Measurements from ENCODE around the gene DCAF15.

The DCAF15 gene

GRCh38 chr19:13930402-13930801 lies 21.9 kb upstream of the DCAF15 start:
- Histone ChIP-seq H3K4me1 (ENCODE audit: control insufficient read depth, insufficient read depth, low read length, poor library complexity, severe bottlenecking) (no peaks in the 10 kb centered on the region), H3K27ac (ENCODE audit: insufficient read depth, low read length, poor library complexity, severe bottlenecking) (no peak overlapping the region), H3K4me3 (ENCODE audit: insufficient read depth, low read depth, low read length, poor library complexity, severe bottlenecking) (no peak overlapping the region), H3K36me3 (ENCODE audit: control insufficient read depth, insufficient read depth, low read length) (peaks cover 10% of the 10 kb centered on the region), H3K27me3 (replicated peaks; ENCODE audit: control insufficient read depth, insufficient read depth, low read length, poor library complexity, severe bottlenecking) (no peaks in the 10 kb centered on the region), H3K9me3 (ENCODE audit: control insufficient read depth, low read length) (no peaks in the 10 kb centered on the region)
- DNase-seq = no peak

- H3K27me3 ChIP-seq (replicated peaks; ENCODE audit: control insufficient read depth, insufficient read depth, low read length, poor library complexity, severe bottlenecking) = no peaks in the 10 kb centered on the region
- DNase-seq = no peak
- H3K27ac ChIP-seq (ENCODE audit: insufficient read depth, low read length, poor library complexity, severe bottlenecking) = no peak overlapping the region
- H3K4me1 ChIP-seq (ENCODE audit: control insufficient read depth, insufficient read depth, low read length, poor library complexity, severe bottlenecking) = no peaks in the 10 kb centered on the region
- H3K36me3 ChIP-seq (ENCODE audit: control insufficient read depth, insufficient read depth, low read length) = peaks cover 6% of the 10 kb centered on the region
- H3K4me3 ChIP-seq (ENCODE audit: insufficient read depth, low read depth, low read length, poor library complexity, severe bottlenecking) = no peak overlapping the region
- no peaks in the 10 kb centered on the region for H3K9me3 ChIP-seq (ENCODE audit: control insufficient read depth, low read length)
Observed at GRCh38 chr19:13931391-13932148, 20.7 kb upstream of the DCAF15 start.

DNA sequence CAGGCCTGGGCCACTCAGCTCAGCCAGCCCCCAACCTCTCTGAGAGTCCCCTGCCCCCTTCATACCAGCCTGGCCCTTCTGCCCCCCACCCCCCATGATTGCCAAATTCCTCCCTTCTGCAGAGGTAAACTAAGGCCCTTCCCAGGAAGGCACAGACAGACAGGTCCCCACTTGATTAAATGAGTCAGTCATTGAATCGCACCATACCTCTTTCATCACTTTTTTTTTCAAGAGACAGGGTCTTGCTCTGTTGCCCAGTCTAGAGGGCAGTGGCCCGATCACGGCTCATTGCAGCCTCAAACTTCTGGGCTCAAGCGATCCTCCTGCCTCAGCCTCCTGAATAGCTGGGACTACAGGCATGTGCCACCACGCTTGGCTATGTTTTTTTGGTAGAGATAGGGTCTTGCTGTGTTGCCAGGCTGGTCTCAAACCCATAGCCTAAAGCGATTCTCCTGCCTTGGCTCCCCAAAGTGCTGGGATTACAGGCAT lies 20.1 kb upstream of the DCAF15 start:
- Histone ChIP-seq H3K27ac (ENCODE audit: insufficient read depth, low read length, poor library complexity, severe bottlenecking) (no peak overlapping the region), H3K4me1 (ENCODE audit: control insufficient read depth, insufficient read depth, low read length, poor library complexity, severe bottlenecking) (no peaks in the 10 kb centered on the region), H3K27me3 (replicated peaks; ENCODE audit: control insufficient read depth, insufficient read depth, low read length, poor library complexity, severe bottlenecking) (no peaks in the 10 kb centered on the region), H3K36me3 (ENCODE audit: control insufficient read depth, insufficient read depth, low read length) (peaks cover 6% of the 10 kb centered on the region), H3K9me3 (ENCODE audit: control insufficient read depth, low read length) (no peaks in the 10 kb centered on the region), H3K4me3 (ENCODE audit: insufficient read depth, low read depth, low read length, poor library complexity, severe bottlenecking) (no peak overlapping the region)
- DNase-seq = no peak

- no peaks in the 10 kb centered on the region for H3K27me3 ChIP-seq (replicated peaks; ENCODE audit: control insufficient read depth, insufficient read depth, low read length, poor library complexity, severe bottlenecking)
- H3K27ac ChIP-seq (ENCODE audit: insufficient read depth, low read length, poor library complexity, severe bottlenecking) = no peak overlapping the region
- H3K36me3 ChIP-seq (ENCODE audit: control insufficient read depth, insufficient read depth, low read length) = peaks cover 5% of the 10 kb centered on the region
- no peak overlapping the region for H3K4me3 ChIP-seq (ENCODE audit: insufficient read depth, low read depth, low read length, poor library complexity, severe bottlenecking)
- no peaks in the 10 kb centered on the region for H3K9me3 ChIP-seq (ENCODE audit: control insufficient read depth, low read length)
- no peak for DNase-seq
- H3K4me1 ChIP-seq (ENCODE audit: control insufficient read depth, insufficient read depth, low read length, poor library complexity, severe bottlenecking) = no peaks in the 10 kb centered on the region
Observed at GRCh38 chr19:13932911-13933393, 19.4 kb upstream of the DCAF15 start.

- Histone ChIP-seq H3K4me1 (ENCODE audit: control insufficient read depth, insufficient read depth, low read length, poor library complexity, severe bottlenecking) (no peaks in the 10 kb centered on the region), H3K36me3 (ENCODE audit: control insufficient read depth, insufficient read depth, low read length) (no peaks in the 10 kb centered on the region), H3K4me3 (ENCODE audit: insufficient read depth, low read depth, low read length, poor library complexity, severe bottlenecking) (no peak overlapping the region), H3K9me3 (ENCODE audit: control insufficient read depth, low read length) (no peaks in the 10 kb centered on the region), H3K27ac (ENCODE audit: insufficient read depth, low read length, poor library complexity, severe bottlenecking) (no peak overlapping the region), H3K27me3 (replicated peaks; ENCODE audit: control insufficient read depth, insufficient read depth, low read length, poor library complexity, severe bottlenecking) (no peaks in the 10 kb centered on the region)
- no peak for DNase-seq
Observed at GRCh38 chr19:13934785-13935109, 17.6 kb upstream of the DCAF15 start.

DNA sequence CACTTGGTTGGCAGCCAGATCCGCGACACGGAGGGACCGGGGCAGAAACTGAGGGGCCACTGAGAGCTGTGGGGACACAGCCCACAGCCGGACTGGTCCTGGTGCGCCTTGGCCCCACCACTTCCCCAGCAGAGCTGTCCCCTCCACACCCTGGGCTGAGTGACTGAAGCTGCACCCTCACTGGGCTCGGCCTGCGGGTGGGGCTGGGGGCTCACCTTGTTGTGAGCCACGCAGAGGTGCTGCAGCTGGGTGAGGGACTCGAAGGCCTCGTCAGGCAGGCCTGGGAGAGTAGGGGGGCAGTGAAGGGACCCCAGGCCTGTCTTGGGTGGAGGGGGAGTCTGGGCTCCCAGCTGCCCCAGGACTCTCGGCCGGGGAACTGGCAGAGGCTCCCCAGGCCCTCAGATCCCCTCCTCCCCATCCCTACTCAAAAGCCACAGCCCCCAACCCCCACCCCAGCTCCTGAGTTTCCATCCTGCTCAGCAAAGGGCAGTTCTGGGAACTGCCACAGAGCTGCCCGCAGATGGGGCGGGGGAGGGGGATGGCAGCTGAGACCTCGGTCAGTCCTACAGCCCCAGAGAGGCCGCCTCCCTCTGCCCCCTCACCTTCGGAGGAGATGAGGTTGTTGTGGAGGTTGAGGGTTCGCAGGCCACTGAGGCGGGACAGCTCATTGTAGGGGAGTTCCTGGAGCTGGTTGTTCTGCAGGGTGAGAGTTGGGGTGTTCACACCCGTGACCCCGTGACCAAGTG lies 16.4 kb upstream of the DCAF15 start:
- DNase-seq = no peak
- H3K27me3 ChIP-seq (replicated peaks; ENCODE audit: control insufficient read depth, insufficient read depth, low read length, poor library complexity, severe bottlenecking) = no peaks in the 10 kb centered on the region
- no peak overlapping the region for H3K27ac ChIP-seq (ENCODE audit: insufficient read depth, low read length, poor library complexity, severe bottlenecking)
- no peaks in the 10 kb centered on the region for H3K36me3 ChIP-seq (ENCODE audit: control insufficient read depth, insufficient read depth, low read length)
- no peaks in the 10 kb centered on the region for H3K9me3 ChIP-seq (ENCODE audit: control insufficient read depth, low read length)
- no peak overlapping the region for H3K4me3 ChIP-seq (ENCODE audit: insufficient read depth, low read depth, low read length, poor library complexity, severe bottlenecking)
- no peaks in the 10 kb centered on the region for H3K4me1 ChIP-seq (ENCODE audit: control insufficient read depth, insufficient read depth, low read length, poor library complexity, severe bottlenecking)

DNA sequence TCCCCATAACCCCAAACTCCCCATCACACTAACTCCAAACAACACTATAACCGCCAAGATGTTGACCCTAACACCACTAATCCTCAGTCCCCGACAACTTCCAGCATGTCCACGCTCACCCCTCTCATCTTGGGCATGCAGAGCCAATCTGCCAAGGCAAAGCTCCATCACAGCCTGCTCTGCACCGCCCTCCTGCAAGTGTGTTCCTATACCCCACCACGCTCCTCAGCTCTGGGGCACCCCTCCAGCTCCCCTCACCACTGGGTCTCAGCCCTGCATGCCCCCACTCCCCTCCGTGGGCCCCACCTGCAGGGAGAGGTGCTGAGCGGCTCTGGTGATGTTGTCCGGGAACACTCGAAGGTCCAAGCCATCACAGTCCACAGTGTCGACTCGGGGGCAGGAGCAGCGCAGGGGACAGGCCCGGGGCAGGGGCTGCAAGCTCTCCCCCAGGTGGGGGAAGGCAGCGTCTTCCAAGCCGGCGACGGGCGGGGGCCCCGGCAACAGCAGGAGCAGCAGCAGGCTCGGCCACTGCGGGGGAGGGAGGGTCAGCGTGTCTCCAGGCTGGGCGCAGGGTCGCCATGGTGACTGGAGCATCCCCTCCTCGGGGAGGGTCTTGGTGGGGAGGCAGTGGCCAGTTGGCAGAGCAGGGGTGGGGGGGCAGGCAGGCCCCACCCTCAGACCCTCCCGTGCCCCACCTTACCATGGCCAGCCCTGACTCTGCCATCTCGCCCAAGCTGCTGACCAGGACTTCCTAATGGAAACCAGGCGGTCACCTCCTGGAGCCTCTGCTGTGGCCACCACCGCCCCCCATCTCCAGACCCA lies 14.6 kb upstream of the DCAF15 start:
- Histone ChIP-seq H3K4me3 (ENCODE audit: insufficient read depth, low read depth, low read length, poor library complexity, severe bottlenecking) (no peak overlapping the region), H3K4me1 (ENCODE audit: control insufficient read depth, insufficient read depth, low read length, poor library complexity, severe bottlenecking) (no peaks in the 10 kb centered on the region), H3K9me3 (ENCODE audit: control insufficient read depth, low read length) (no peaks in the 10 kb centered on the region), H3K27ac (ENCODE audit: insufficient read depth, low read length, poor library complexity, severe bottlenecking) (no peak overlapping the region), H3K27me3 (replicated peaks; ENCODE audit: control insufficient read depth, insufficient read depth, low read length, poor library complexity, severe bottlenecking) (no peaks in the 10 kb centered on the region), H3K36me3 (ENCODE audit: control insufficient read depth, insufficient read depth, low read length) (no peaks in the 10 kb centered on the region)
- DNase-seq = no peak

GRCh38 chr19:13938301-13939064 lies 13.8 kb upstream of the DCAF15 start, which contains the start of gene PODNL1:
Gene PODNL1 (minus strand): TSS chr19:13938417. CDS start chr19:13938181, 236 bp downstream.
- Histone ChIP-seq H3K36me3 (ENCODE audit: control insufficient read depth, insufficient read depth, low read length) (no peaks in the 10 kb centered on the region), H3K27me3 (replicated peaks; ENCODE audit: control insufficient read depth, insufficient read depth, low read length, poor library complexity, severe bottlenecking) (no peaks in the 10 kb centered on the region), H3K9me3 (ENCODE audit: control insufficient read depth, low read length) (no peaks in the 10 kb centered on the region), H3K27ac (ENCODE audit: insufficient read depth, low read length, poor library complexity, severe bottlenecking) (no peak within 1 kb of the TSS), H3K4me3 (ENCODE audit: insufficient read depth, low read depth, low read length, poor library complexity, severe bottlenecking) (no peak within 1 kb of the TSS), H3K4me1 (ENCODE audit: control insufficient read depth, insufficient read depth, low read length, poor library complexity, severe bottlenecking) (no peaks in the 10 kb centered on the region)
- no peak for DNase-seq

- no peak overlapping the region for H3K4me3 ChIP-seq (ENCODE audit: insufficient read depth, low read depth, low read length, poor library complexity, severe bottlenecking)
- H3K4me1 ChIP-seq (ENCODE audit: control insufficient read depth, insufficient read depth, low read length, poor library complexity, severe bottlenecking) = no peaks in the 10 kb centered on the region
- no peak for DNase-seq
- no peak overlapping the region for H3K27ac ChIP-seq (ENCODE audit: insufficient read depth, low read length, poor library complexity, severe bottlenecking)
- no peaks in the 10 kb centered on the region for H3K9me3 ChIP-seq (ENCODE audit: control insufficient read depth, low read length)
- no peaks in the 10 kb centered on the region for H3K27me3 ChIP-seq (replicated peaks; ENCODE audit: control insufficient read depth, insufficient read depth, low read length, poor library complexity, severe bottlenecking)
- H3K36me3 ChIP-seq (ENCODE audit: control insufficient read depth, insufficient read depth, low read length) = no peaks in the 10 kb centered on the region
Observed at GRCh38 chr19:13942023-13942684, 10.2 kb upstream of the DCAF15 start.

Measured in effector memory CD4-positive, alpha-beta T cell (primary cell).